Esophagus squamous epithelium (tissue), 5 donors: ENCODE measurements around the gene EN2. TPM values are rescaled to one million over a fixed set of nuclear protein-coding genes. Genes with fewer than 3 reads are reported as not detected.

Source experiments
- DNase-seq: peaks from one replicate; lab custom pipeline; 2025; lab: John Stamatoyannopoulos, UW
- H3K27ac ChIP-seq, 4 donors: fragments of 200-600 bp; sonication (generic); one replicate each; pipeline ENCODE4 v1.5.1; 2016 to 2019; ENCODE audit warnings: mild to moderate bottlenecking in 1 of 4
- H3K27me3 ChIP-seq, 4 donors: fragments of 200-600 bp; sonication (generic); 1 replicate in 3 of 4; 2 replicates in 1 of 4; pipeline versions ENCODE4 v1.5.1 to v1.6.0; 2017 to 2021; ENCODE audit warnings: antibody characterized with exemption in 1 of 4
- H3K36me3 ChIP-seq, 3 donors: fragments of 200-600 bp; sonication (generic); one replicate each; pipeline ENCODE4 v1.5.1; 2016 to 2019
- H3K4me1 ChIP-seq, 3 donors: fragments of 200-600 bp; sonication (generic); one replicate each; pipeline ENCODE4 v1.5.1; 2017 to 2019
- H3K4me3 ChIP-seq, 4 donors: fragments of 200-600 bp; sonication (generic); 1 replicate in 3 of 4; 2 replicates in 1 of 4; pipeline ENCODE4 v1.5.1; 2016 to 2019; ENCODE audit warnings: mild to moderate bottlenecking in 2 of 4, moderate library complexity in 1 of 4
- H3K9me3 ChIP-seq, 3 donors: fragments of 200-600 bp; sonication (generic); one replicate each; pipeline ENCODE4 v1.5.1; 2016 to 2019
- POLR2A ChIP-seq, 4 donors: fragments of 450-650 bp; IDR thresholded peaks; one replicate each; pipeline ENCODE4 v1.6.1; 2017; ENCODE audit warnings: antibody characterized with exemption in 4 of 4, mild to moderate bottlenecking in 4 of 4, moderate library complexity in 3 of 4
- WGBS, 2 donors: methylation state at CpG; one replicate each; pipeline ENCODE4 v1.1.5; 2018; 5-methylcytosine and 5-hydroxymethylcytosine counted together
- intact Hi-C: fragments of 100-400 bp; cut with DNase I; formaldehyde crosslinking; loops from one replicate; pipeline ENCODE4 v1.15.0; 2022
- total RNA-seq, 4 donors: library from RNA; depleted of rRNA; stranded (reverse); fragments of >200 nt; gene quantifications; one replicate each; pipeline ENCODE4 v1.1.0, GENCODE V29; 2016
- TF ChIP-seq, protein P1 (sequence below), 6 experiments: fragments of 450-650 bp in 4 of 6; fragments of 200-600 bp in 2 of 6; sonication (generic) in 2 of 6; IDR thresholded peaks; one replicate each; pipeline ENCODE4 v1.5.1; 2016 to 2019; ENCODE audit warnings: antibody characterized with exemption in 6 of 6, mild to moderate bottlenecking in 4 of 6, moderate library complexity in 4 of 6
- donor health status: DM: yes; HTN: yes; CAD: no.

Gene EN2
- total RNA-seq, 4 donors from 2014 or later: under 0.01 TPM; not detected in 3

DNA sequence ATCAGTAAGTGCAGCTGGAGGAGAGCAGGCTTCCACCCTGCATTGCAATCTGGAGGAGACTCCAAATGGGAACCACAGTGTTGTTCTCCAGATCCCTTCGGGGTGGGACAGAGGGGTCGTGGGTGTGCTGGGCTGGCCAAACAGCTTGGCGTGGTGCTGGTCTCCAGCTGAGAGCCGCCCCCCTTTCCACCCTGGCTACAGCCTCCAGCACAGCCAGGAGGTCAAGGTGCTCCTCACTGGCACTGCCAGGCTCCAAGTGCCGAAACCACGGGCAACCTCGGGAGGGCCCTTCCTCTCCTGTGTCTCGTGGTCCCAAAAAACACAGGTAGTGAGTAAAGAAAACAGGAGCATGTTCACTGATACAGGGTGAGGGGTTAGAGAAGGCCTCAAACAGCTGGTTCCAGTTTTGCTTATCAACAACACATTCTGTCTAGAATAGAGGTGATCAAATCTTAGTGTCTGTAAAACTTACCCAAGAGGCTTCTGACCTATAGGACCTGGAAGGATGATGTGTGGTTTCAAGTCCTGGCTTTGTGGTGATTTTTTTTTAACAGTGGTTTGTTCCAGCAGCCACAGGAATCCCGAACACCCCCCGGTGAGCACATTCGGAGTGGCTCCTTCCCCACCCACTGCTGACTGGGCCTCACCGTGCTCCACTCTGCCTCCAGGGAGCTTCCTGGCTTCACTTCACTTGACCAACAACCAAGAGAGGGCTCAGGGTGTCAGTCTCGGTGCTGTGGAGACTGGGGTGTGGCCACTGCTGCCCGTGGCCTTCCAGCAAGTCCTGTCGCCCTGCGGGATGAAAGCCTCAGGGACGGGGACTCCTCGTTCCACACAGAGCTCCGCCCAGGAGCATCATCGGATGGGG, 31.2 kb upstream of the EN2 start:
- H3K9me3 ChIP-seq: no peaks in the 10 kb centered on the region
- DNase-seq: no peak
- H3K27ac ChIP-seq: no peak overlapping the region
- H3K4me1 ChIP-seq: no peaks in the 10 kb centered on the region
- peaks cover 0 to 89% (median 0%) of the 10 kb centered on the region in 4 donors for H3K27me3 ChIP-seq
- 69 to 71% methylated on average over 8 to 9 of the region's 20 CpGs for WGBS, 2 donors
- H3K36me3 ChIP-seq: no peaks in the 10 kb centered on the region
- TF ChIP-seq, protein P1, sequence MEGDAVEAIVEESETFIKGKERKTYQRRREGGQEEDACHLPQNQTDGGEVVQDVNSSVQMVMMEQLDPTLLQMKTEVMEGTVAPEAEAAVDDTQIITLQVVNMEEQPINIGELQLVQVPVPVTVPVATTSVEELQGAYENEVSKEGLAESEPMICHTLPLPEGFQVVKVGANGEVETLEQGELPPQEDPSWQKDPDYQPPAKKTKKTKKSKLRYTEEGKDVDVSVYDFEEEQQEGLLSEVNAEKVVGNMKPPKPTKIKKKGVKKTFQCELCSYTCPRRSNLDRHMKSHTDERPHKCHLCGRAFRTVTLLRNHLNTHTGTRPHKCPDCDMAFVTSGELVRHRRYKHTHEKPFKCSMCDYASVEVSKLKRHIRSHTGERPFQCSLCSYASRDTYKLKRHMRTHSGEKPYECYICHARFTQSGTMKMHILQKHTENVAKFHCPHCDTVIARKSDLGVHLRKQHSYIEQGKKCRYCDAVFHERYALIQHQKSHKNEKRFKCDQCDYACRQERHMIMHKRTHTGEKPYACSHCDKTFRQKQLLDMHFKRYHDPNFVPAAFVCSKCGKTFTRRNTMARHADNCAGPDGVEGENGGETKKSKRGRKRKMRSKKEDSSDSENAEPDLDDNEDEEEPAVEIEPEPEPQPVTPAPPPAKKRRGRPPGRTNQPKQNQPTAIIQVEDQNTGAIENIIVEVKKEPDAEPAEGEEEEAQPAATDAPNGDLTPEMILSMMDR (IDR thresholded peaks at IDR 0.05): no peak
- no peak for TF ChIP-seq POLR2A (IDR thresholded peaks at IDR 0.05)
- intact Hi-C loops: no loop called here
- H3K4me3 ChIP-seq: no peak overlapping the region

DNA sequence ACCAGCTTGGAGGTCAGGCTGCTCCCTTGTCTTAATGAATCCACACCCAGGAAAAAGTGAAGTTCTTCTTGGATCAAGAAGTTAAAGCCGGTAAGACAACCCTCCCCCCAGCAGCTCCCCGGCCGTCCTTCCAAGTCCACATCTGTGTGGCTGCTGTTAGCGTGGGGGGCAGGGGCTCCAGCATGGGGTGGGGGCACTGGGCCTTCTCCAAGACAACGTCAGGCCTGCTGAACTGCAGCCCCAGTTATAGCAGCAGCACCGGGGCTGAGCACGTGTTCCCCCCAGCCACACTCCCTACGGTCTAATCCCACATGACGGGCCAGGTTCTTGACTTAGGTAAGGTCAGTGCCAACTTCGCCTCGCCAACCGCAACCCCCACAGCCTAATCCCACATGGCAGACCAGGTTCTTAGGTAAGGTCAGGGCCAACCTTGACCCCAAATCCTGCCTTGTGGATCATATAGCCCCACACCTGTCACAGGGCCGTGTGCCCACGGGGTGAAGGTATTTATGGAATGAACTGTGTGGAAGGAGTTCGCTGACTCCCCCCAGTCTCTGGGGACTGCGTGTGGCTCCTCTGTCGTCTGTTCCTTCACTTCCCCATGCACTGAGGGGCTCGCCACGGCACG, 30.4 kb upstream of the EN2 start:
- Histone ChIP-seq H3K27ac (no peak overlapping the region), H3K4me3 (no peak overlapping the region), H3K4me1 (no peaks in the 10 kb centered on the region), H3K9me3 (no peaks in the 10 kb centered on the region), H3K27me3 (peaks cover 0 to 89% (median 0%) of the 10 kb centered on the region in 4 donors), H3K36me3 (no peaks in the 10 kb centered on the region)
- no peak for TF ChIP-seq POLR2A (IDR thresholded peaks at IDR 0.05)
- TF ChIP-seq, protein P1 (IDR thresholded peaks at IDR 0.05): no peak
- intact Hi-C loops: no loop called here
- DNase-seq: no peak
- whole genome bisulfite sequencing, 2 donors: 67 to 70% methylated on average over 6 to 14 of the region's 20 CpGs

DNA sequence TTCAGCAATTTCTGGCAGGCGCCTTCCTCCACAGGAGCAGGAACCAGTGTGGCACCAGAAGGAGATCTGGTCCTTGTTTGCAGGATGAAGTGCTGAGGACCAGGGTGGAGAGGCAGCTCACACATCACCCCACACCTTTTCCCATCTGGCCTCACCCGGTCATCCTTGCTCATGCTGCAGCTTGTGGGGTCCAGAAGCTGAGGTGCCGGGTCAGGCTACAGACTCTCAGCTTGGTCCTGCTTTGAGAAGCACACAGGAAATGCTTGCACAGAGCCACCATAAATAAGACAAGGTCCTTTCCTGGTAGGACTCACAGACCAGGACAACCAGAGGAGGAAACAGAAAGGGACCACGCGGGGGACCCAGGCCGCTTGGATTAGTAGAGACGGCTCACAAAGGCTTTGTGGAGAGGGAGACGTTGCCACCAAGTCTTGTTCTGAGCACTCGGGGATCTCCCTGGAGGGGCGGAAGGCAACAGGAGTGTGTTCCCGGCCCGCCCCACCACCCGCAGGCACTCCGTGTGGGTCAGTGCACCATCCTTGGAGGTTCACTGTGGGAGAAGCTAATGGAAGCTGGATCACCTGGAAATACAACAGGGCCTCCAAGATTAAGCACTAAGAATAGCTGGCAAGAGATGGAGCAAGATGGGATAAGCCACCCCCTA, 29.6 kb upstream of the EN2 start:
- intact Hi-C loops: no loop called here
- Histone ChIP-seq H3K27ac (no peak overlapping the region), H3K4me1 (no peaks in the 10 kb centered on the region), H3K9me3 (no peaks in the 10 kb centered on the region), H3K4me3 (no peak overlapping the region), H3K36me3 (no peaks in the 10 kb centered on the region), H3K27me3 (peaks cover 0 to 88% (median 0%) of the 10 kb centered on the region in 4 donors)
- TF ChIP-seq POLR2A (IDR thresholded peaks at IDR 0.05): no peak
- TF ChIP-seq, protein P1 (IDR thresholded peaks at IDR 0.05): no peak
- no peak for DNase-seq
- 79 to 80% methylated on average over 12 to 13 of the region's 14 CpGs for WGBS, 2 donors

DNA sequence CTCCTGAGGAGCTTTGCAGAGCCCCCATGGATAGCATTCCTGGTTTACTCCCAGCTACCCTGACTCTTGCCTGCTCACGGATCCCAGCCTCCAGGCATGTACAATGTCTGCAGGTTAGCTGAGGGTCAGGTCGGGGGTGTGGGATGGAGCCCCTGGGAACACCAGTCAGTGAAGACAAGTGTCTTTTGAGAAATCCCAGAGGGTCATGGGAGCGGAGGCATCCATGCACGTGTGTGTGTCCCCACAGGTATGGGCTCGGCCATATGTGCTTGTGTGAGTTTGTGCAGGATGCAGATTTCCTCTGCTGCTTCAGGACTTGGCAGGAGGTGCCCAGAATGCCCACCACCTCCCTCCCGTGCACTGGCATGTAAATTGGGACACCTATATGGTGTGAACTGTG, 28.3 kb upstream of the EN2 start:
- TF ChIP-seq, protein P1 (IDR thresholded peaks at IDR 0.05): no peak
- no peak for TF ChIP-seq POLR2A (IDR thresholded peaks at IDR 0.05)
- WGBS, 2 donors: 64 to 65% methylated on average over 3 to 4 of the region's 6 CpGs
- intact Hi-C loops: no loop called here
- Histone ChIP-seq H3K27me3 (peaks cover 0 to 81% (median 0%) of the 10 kb centered on the region in 4 donors), H3K9me3 (no peaks in the 10 kb centered on the region), H3K4me1 (no peaks in the 10 kb centered on the region), H3K27ac (no peak overlapping the region), H3K4me3 (no peak overlapping the region), H3K36me3 (no peaks in the 10 kb centered on the region)
- DNase-seq: no peak
